Adrenal gland (tissue), 12 donors: ENCODE measurements around the gene MYADM. TPM values are rescaled to one million over a fixed set of nuclear protein-coding genes. Genes with fewer than 3 reads are reported as not detected.

ENCODE experiments used
- DNase-seq, 7 donors: peaks; one replicate each; pipeline ENCODE4 v3.0.0-alpha.2; 2019 to 2020
- H3K27ac ChIP-seq, 5 donors: fragments of 200-600 bp; sonication (generic) in 4 of 5; 1 replicate in 3 of 5; 2 replicates in 2 of 5; pipeline versions ENCODE4 v1.5.1 to v1.8.0; 2016 to 2020; ENCODE audit warnings: mild to moderate bottlenecking in 1 of 5
- H3K27me3 ChIP-seq: fragments of 200-600 bp; 2 replicates; pipeline ENCODE4 v1.8.0; 2021
- H3K36me3 ChIP-seq, 2 donors: fragments of 200-600 bp; replicated peaks in 1 of 2; 1 replicate in 1 of 2; 2 replicates in 1 of 2; pipeline versions ENCODE4 v1.5.1 to v1.8.0; 2018 to 2022
- H3K4me1 ChIP-seq, 2 donors: fragments of 200-600 bp; replicated peaks in 1 of 2; 1 replicate in 1 of 2; 2 replicates in 1 of 2; pipeline versions ENCODE4 v1.5.1 to v1.8.0; 2018 to 2021
- H3K4me3 ChIP-seq, 4 donors: fragments of 200-600 bp; sonication (generic) in 3 of 4; one replicate each; pipeline ENCODE4 v1.5.1; 2016 to 2018
- H3K9me3 ChIP-seq, 3 donors: fragments of 200-600 bp; sonication (generic) in 1 of 3; replicated peaks in 1 of 3; 1 replicate in 2 of 3; 2 replicates in 1 of 3; pipeline versions ENCODE4 v1.5.1 to v1.8.0; 2016 to 2021
- POLR2A ChIP-seq, 2 donors: fragments of 450-650 bp; IDR thresholded peaks; one replicate each; pipeline ENCODE4 v1.6.1; 2017; ENCODE audit warnings: antibody characterized with exemption in 2 of 2, mild to moderate bottlenecking in 2 of 2, moderate library complexity in 1 of 2
- WGBS, 4 donors: extraction: QIAGEN DNeasy Blood & Tissue Kit in 2 of 4; methylation state at CpG; one replicate each; pipeline versions ENCODE4 v1.1.5 to v1.1.7; 2013 to 2017; 5-methylcytosine and 5-hydroxymethylcytosine counted together
- intact Hi-C, 2 donors: fragments of 100-400 bp; cut with DNase I; formaldehyde crosslinking; loops; one replicate each; pipeline versions ENCODE4 v1.14.1 to v1.15.0; 2022 to 2023
- polyA plus RNA-seq, 3 donors: library from polyadenylated mRNA; stranded (reverse); fragments of 200-250 nt in 2 of 3; fragments of 350-450 nt in 1 of 3; fragmentation: Illumina TruSeq in 1 of 3; extraction: RNeasy Lipid Tissue Mini Kit (QIAGEN cat#74804) in 1 of 3; gene quantifications; one replicate each; pipeline ENCODE4 v1.2.3, GENCODE V29; 2013 to 2014
- total RNA-seq, 9 donors: library from RNA; depleted of rRNA in 4 of 9; stranded (reverse); fragments of >200 nt in 4 of 9; fragments of 120-200 nt in 1 of 9; fragmentation: NEBNext Ultra II Directional in 1 of 9; extraction: Animal tissue kit (Norgen Biotek cat#: 25700) in 1 of 9; gene quantifications; one replicate each; pipeline versions ENCODE4 v1.1.0 to v1.2.4, GENCODE V29; 2013 to 2023
- TF ChIP-seq, protein P1 (sequence below), 6 experiments: fragments of 450-650 bp in 4 of 6; fragments of 200-600 bp in 2 of 6; sonication (generic) in 1 of 6; IDR thresholded peaks; 1 replicate in 5 of 6; 2 replicates in 1 of 6; pipeline versions ENCODE4 v1.5.1 to v1.8.0; 2016 to 2021; ENCODE audit warnings: antibody characterized with exemption in 6 of 6, mild to moderate bottlenecking in 2 of 6, moderate library complexity in 1 of 6
- donor health status: healthy with polysubstance abuse.
- donor health status: Bipolar disorder and iron deficiency.
- donor health status: DM: yes; HTN: yes; CAD: no.
- donor health status: DM: no; HTN: no; CAD: no.
- donor health status: DM: no; HTN: no; CAD: no.
- donor health status: DM: yes; HTN: yes; CAD: no.

Gene MYADM
- total and polyA plus RNA-seq, 12 donors, result 6.5 to 74.0 (median 38.1) TPM

DNA sequence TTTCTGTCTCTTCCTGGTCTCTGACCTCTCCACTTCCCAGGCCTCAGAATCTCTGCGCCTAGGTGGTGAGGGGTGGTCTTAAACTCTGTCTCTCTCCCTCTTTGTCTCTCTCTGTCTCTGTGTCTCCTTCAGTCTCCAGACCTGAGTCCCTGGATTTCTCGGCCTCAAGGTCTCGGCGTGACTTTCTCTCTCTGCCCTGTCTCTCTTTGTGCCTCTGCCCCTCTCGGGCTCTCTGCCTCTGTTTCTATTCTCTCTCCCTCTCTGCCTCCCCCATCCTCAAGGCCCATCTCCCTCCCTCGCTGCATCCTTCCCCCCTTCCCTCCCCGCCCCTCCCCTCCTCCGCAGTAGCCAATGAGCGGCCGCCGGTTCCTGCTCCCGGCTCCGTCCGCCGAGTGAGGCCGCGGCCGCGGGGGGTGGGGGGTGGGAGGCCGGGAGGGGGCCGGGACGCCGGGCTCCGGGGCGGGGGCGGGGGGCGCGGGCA lies 41.3 kb downstream of the MYADM start, which contains the start of gene CACNG7:
Gene CACNG7 (plus strand): TSS at position 344 of the 481 bp plus-strand sequence. CDS start 3,554 bp downstream, outside the sequence.
- H3K27me3 ChIP-seq, result peaks cover 60% of the 10 kb centered on the region
- H3K27ac ChIP-seq, result no peak within 1 kb of the TSS
- 1 to 4% (median 2%) methylated on average over 7 to 28 of the region's 28 CpGs for WGBS, 4 donors
- TF ChIP-seq, protein P1, sequence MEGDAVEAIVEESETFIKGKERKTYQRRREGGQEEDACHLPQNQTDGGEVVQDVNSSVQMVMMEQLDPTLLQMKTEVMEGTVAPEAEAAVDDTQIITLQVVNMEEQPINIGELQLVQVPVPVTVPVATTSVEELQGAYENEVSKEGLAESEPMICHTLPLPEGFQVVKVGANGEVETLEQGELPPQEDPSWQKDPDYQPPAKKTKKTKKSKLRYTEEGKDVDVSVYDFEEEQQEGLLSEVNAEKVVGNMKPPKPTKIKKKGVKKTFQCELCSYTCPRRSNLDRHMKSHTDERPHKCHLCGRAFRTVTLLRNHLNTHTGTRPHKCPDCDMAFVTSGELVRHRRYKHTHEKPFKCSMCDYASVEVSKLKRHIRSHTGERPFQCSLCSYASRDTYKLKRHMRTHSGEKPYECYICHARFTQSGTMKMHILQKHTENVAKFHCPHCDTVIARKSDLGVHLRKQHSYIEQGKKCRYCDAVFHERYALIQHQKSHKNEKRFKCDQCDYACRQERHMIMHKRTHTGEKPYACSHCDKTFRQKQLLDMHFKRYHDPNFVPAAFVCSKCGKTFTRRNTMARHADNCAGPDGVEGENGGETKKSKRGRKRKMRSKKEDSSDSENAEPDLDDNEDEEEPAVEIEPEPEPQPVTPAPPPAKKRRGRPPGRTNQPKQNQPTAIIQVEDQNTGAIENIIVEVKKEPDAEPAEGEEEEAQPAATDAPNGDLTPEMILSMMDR (IDR thresholded peaks at IDR 0.05), result no peak
- H3K4me3 ChIP-seq, result no peak within 1 kb of the TSS
- no peaks in the 10 kb centered on the region for H3K4me1 ChIP-seq
- intact Hi-C loops, result loop anchor here in 1 of 2 donors (5.0 kb wide), 1 partner anchor 113 kb away; no protein-coding TSS in a partner anchor
- H3K36me3 ChIP-seq, result no peaks in the 10 kb centered on the region
- H3K9me3 ChIP-seq, result no peaks in the 10 kb centered on the region
- DNase-seq, result no peak

DNA sequence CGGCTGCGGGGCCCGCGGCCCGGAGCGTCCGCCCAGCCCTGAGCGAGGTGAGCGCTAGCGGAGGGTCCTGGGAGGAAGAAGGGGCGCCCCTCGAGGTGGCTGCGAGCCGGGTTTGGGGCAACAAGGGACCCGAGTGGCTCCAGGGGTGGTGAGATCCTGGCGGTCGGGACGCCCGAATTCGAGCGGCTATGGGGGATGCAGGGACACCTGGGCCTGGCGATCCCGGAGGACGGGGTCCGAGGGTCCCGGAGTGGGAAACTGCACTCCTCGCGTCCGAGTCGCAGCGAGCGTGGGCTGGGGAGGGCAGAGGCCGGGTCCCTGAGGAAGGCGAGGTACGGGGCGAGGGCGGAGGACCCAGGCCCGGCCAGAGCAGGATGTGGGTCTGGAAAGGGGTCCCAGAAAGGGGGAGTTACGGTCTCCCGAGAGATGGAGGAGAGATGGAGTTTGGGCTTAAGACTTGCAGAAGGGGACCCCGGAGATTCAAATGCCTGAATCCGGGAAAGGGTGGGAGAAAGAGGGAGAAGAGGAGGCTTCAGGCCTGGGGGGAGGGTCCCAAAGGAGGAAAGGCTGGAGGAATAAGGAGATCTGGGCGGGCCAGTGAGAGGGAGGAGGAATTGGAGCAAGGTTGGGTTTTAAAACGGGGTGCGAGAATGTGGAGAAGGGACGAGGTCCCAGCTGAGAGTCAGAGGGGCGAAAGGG lies 41.9 kb downstream of the MYADM start:
- Histone ChIP-seq H3K9me3 (no peaks in the 10 kb centered on the region), H3K36me3 (no peaks in the 10 kb centered on the region), H3K4me3 (no peak overlapping the region), H3K27ac (no peak overlapping the region), H3K4me1 (no peaks in the 10 kb centered on the region), H3K27me3 (peaks cover 60% of the 10 kb centered on the region)
- DNase-seq, result no peak
- TF ChIP-seq POLR2A (IDR thresholded peaks at IDR 0.05), result no peak
- intact Hi-C loops, result loop anchor here in 1 of 2 donors (5.0 kb wide), 1 partner anchor 113 kb away; no protein-coding TSS in a partner anchor
- WGBS, 4 donors, result 1 to 5% (median 1%) methylated on average over 23 to 47 of the region's 47 CpGs

DNA sequence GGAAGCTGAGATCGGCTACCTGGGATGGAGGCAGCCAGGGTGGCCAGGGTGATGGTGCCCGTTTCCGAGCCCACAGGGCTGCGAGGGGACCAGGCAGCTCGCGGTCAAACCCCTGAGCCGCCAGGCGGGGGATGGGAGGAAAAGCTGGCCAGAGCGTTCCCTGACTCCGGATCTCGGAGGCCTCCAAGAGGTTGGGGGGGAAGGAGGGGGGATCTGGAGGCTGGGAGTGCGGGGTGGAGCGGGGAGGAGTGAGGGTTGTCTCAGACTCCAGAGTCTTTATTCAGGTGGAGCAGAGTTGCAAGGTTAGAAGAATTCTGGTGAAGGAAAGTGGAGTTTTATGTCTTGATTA lies 42.5 kb downstream of the MYADM start:
- peaks cover 60% of the 10 kb centered on the region for H3K27me3 ChIP-seq
- H3K27ac ChIP-seq, result no peak overlapping the region

DNA sequence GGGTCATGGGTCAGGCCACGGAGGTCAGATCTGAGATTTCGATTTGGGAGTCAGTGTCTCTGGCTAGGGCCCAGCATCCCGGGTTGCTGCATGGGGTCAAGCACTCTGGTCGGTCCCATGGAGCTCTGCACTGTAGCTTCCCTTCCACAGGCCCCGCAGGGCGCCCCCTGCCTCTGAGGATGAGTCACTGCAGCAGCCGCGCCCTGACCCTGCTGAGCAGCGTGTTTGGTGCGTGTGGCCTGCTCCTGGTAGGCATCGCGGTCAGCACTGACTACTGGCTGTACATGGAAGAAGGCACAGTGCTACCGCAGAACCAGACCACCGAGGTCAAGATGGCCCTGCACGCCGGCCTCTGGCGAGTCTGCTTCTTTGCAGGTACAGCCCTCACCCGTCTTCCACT lies 45.0 kb downstream of the MYADM start:
- TF ChIP-seq, protein P1 (IDR thresholded peaks at IDR 0.05), result peak in 1 of 6 experiments; percentile 5
- no peak for TF ChIP-seq POLR2A (IDR thresholded peaks at IDR 0.05)
- Histone ChIP-seq H3K27ac (no peak overlapping the region), H3K4me1 (no peaks in the 10 kb centered on the region), H3K9me3 (no peaks in the 10 kb centered on the region), H3K4me3 (no peak overlapping the region), H3K36me3 (no peaks in the 10 kb centered on the region), H3K27me3 (peaks cover 46% of the 10 kb centered on the region)
- intact Hi-C loops, result no loop called here
- no peak for DNase-seq
- WGBS, 4 donors, result 52 to 80% (median 70%) methylated on average over 5 to 18 of the region's 18 CpGs

More for the DNA sequence above, 42.5 kb downstream of the MYADM start:
- no peak for TF ChIP-seq POLR2A (IDR thresholded peaks at IDR 0.05)
- TF ChIP-seq, protein P1 (IDR thresholded peaks at IDR 0.05), result no peak
- intact Hi-C loops, result no loop called here
- Histone ChIP-seq H3K4me1 (no peaks in the 10 kb centered on the region), H3K36me3 (no peaks in the 10 kb centered on the region), H3K9me3 (no peaks in the 10 kb centered on the region), H3K4me3 (no peak overlapping the region)
- 1 to 2% (median 1%) methylated on average over 8 to 13 of the region's 13 CpGs for WGBS, 4 donors
- DNase-seq, result no peak
